ENCODE data around the gene NOP56. TPM values are rescaled to one million over a fixed set of nuclear protein-coding genes. Genes with fewer than 3 reads are reported as not detected.

The NOP56 gene, protein sequence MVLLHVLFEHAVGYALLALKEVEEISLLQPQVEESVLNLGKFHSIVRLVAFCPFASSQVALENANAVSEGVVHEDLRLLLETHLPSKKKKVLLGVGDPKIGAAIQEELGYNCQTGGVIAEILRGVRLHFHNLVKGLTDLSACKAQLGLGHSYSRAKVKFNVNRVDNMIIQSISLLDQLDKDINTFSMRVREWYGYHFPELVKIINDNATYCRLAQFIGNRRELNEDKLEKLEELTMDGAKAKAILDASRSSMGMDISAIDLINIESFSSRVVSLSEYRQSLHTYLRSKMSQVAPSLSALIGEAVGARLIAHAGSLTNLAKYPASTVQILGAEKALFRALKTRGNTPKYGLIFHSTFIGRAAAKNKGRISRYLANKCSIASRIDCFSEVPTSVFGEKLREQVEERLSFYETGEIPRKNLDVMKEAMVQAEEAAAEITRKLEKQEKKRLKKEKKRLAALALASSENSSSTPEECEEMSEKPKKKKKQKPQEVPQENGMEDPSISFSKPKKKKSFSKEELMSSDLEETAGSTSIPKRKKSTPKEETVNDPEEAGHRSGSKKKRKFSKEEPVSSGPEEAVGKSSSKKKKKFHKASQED
- 110 and 169 TPM in 2 replicates for total RNA-seq

DNA sequence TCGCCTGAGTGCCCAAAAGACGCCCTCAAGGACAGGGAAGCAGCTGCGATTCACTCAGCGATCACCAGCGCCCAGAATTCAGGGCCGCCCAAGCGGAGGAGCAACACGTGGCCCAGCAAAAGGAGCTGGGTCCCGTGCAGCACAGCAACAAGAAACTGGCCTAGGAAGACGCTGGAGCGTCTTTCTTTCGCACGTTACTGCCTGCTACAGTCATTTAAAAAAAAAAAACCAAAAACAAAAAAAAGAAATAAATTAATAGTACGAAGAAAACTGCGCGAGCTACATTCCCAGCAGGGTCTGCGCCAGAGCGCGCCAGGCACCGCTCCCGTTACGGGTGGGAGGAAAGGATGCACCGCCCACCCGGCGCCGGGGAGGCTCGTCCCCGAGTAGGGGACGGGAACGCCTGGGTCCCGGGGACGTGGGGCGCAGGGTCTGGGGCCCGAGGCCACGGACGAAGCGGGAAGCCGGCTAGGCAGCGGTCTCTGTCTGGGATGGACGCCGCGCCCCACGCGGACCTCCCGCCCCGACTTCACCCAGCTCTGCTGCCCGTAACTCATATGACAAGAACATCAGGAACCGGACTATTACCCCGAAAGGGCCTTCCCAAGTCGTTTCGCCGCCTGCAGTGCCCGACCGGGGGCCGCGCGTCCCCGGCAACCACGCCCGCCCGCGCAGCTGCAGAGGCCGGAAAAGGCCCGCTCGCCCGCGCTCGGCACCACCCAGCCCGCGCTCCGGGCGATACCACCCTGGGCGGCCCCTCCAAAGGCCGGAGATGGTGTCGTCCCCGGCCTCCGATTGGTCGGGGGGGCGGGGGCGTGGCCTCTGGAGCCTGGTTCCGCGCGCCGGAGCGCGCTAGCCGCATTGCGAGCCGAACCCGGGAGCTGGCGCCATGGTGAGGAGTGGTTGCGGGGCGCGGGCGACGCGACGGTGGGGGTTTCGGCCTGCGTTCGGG is at the start of gene NOP56:
Gene NOP56, plus strand, starts transcription at position 861 of the 952 bp plus-strand sequence. Its CDS starts 29 bp downstream, at position 890.
- peak; percentile 41 for DNase-seq (ENCODE audit: low read depth)

DNA sequence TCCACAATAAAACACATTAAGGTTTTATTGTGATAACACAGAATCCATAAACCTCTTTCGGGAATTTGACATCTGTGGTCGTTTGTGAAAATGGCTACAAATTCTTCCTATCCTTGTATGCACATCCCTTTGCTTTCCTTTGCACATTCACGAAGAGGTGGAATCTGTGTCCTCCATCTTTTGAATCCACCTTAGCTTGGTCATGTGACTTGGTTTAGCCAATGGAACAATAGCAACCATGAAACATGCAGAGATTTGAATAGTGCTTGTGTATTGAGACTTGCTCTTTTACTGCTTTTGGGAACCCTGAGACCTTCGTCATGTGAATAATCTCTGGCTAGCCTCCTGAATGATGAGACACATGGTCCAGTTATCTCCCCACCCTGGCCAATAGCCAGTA is 49.7 kb upstream of the NOP56 start:
- no peak for DNase-seq (ENCODE audit: low read depth)

DNA sequence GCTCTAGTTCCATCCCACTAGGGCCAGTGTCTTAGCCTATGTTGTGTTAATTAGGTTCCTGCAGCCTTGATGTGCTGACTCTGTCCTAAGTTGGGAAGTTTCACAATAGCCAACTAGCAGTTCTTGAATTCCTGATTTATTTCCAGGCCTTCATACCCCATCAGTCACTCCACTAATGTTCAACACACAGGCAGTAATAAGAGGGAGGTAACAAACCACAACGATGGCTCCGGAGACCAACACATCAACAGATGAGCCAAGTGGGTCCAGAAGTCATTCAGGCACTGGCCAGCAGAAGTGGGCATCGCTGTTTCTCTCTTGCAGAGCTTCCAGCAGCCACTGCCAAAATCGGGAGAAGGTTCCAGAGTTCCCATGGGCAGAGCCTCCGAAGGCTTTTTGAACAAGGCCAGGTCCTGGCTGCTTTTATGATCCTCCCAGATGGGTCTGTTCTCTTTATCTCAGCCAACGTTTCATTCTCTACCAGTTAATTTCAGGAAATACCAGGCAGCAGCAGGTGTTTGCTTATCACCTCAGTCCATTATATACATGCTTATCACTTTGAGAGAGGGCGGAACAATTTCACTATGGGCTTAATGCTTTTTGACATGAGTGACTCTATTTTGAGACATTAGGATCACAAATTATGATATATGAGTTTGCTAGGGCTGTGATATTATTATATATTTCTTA is 48.5 kb upstream of the NOP56 start:
- DNase-seq (ENCODE audit: low read depth): peak; percentile 5

DNA sequence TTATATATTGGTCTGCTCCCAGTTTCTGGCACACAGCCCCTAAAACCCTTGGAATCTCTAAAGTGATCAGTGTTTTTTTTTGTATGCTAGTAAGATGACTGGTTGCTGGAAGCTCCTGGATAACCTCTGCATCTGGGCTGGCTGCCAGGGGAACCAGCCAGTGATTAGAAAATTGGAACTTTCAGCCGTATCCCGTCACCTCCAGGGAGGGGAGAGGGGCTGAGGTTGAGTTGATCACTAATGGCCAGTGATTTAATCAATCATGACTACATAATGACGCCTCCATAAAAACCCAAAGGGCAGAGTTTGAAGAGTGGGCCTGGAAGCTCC is 48.0 kb upstream of the NOP56 start:
- no peak for DNase-seq (ENCODE audit: low read depth)

DNA sequence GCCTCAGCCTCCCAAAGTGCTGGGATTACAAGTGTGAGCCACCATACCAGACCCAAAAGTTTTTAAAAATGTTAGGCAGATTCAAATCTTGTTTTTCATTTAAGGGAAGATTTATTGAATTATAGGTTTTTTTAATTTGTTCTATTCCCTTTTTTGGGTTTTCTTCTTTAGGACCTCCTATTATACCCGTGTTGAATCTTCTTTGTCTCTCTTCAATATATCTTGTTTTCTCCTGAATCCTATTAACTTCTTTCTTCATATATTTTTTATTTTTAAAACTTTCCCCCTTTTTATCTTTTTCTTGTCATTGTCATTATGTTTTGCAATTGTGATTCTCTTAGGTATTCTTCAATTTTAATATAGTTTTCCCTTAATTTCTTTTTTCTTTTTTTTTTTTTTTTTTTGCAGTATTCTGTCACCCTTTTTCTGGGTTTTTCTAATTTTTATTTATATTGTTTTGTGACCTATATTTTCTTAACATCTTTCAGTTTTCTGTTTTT is 45.9 kb upstream of the NOP56 start:
- DNase-seq (ENCODE audit: low read depth): no peak

DNA sequence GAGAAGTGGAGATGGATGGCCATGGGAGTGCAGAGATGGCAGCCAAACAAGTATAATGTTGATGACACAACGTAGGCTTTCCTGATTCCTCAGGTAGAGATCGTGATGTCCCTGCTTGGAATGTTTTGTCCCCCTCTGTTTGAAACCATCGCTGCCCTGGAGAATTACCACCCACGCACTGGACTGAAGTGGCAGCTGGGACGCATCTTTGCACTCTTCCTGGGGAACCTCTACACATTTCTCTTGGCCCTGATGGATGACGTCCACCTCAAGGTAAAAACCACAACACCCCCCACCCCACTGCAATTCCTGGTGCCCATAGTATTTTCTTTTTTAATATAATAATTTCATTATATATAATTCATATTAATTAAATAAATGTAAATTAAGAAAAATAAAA is 42.1 kb upstream of the NOP56 start:
- DNase-seq (ENCODE audit: low read depth): no peak

DNA sequence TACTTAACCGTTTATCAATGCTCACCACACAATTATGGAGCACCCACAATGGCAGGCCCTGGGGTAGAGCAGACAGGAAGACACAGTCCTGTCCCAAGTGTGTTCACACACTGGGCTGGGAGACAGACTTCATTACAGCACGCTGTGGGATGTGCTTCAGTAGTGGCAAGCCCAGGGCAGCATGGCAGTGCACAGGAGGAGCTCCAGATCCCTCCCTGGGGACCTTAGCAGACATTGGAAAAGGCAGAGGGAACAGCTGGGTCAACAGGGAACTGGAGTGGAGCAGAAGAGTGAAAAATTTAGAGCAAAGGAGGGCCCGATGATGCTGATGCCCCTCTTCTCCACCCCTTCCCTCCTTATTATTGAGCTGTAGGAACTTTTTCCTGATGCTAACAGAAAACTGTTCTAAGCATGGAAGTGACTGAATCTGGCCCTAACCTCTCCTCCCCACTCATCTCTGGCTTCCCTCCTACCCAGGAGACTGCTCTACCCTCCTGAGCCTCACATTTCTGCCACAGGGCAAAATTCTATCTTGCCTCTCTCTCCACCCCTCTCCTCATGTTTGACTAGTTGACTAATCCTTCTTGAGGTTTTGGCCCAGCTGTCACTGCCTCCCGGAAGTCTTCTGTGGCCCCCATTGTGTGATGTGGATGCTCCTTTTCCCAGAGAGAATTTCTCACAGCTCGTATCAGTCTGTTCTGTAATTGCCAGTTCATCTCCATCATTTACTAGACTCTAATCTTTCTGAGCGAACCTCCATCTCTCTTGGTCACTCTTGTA is 41.3 kb upstream of the NOP56 start:
- DNase-seq (ENCODE audit: low read depth): no peak

DNA sequence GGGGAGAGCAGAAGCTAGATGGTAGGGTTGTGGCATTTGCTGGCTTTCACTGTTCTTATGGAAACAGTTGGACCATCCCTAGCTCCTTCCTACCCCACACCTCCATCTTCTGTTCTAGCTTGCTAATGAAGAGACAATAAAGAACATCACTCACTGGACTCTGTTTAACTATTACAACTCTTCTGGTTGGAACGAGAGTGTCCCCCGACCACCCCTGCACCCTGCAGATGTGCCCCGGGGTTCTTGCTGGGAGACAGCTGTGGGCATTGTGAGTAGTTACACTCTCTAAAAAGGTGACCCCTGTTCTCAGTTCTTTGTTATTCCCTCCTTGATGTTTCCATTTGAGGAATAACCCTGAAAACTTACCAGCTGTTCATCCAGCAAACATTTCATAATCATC is 40.4 kb upstream of the NOP56 start:
- DNase-seq (ENCODE audit: low read depth): no peak

DNA sequence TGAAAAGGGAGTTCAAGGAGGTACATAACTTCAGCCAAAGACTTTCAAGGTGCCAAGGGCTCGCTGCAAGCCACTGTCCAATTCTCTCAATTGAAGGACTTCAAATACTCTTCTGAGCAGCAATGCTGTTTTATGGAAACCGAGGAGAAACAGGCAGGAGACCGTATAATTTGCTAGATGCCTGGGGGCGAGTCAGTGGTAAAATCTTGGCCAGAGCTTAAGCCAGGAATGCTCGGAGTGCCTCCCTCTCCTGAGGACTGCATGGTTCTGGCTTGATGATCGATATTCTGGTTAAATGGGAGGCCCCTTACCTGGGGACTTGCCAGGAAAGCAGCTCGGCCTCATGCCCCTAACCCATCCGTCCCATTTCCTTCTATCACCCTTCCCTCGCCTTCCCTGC is 35.8 kb upstream of the NOP56 start:
- no peak for DNase-seq (ENCODE audit: low read depth)

DNA sequence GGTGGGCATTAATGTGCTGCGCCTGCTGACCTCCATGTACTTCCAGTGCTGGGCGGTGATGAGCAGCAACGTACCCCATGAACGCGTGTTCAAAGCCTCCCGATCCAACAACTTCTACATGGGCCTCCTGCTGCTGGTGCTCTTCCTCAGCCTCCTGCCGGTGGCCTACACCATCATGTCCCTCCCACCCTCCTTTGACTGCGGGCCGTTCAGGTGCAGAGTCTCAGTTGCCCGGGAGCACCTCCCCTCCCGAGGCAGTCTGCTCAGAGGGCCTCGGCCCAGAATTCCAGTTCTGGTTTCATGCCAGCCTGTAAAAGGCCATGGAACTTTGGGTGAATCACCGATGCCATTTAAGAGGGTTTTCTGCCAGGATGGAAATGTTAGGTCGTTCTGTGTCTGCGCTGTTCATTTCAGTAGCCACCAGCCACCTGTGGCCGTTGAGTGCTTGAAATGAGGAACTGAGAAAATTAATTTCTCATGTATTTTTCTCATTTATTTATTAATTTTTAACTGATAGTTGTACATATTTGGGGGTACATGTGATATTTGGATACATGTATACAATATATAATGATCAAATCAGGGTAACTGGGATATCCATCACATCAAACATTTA is 35.2 kb upstream of the NOP56 start:
- no peak for DNase-seq (ENCODE audit: low read depth)

DNA sequence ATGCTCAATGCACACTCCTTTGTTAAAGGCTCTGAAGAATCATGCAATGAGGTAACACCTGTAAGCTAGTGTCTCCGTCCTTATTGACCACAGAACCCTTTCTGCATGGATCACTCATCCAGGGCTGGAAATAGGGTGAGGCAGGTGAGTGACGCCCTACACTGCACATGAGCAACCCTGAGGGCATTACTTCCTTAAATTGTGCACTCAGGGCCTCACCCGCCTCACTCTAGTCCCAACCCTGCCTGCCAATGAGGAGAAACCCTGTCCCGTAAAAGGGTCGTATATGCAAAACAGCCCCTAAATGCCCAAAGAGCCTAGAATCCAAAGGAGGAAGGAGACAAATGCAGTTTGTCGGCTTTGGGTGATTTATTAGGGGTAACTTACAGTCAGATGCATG is 33.6 kb upstream of the NOP56 start:
- no peak for DNase-seq (ENCODE audit: low read depth)

DNA sequence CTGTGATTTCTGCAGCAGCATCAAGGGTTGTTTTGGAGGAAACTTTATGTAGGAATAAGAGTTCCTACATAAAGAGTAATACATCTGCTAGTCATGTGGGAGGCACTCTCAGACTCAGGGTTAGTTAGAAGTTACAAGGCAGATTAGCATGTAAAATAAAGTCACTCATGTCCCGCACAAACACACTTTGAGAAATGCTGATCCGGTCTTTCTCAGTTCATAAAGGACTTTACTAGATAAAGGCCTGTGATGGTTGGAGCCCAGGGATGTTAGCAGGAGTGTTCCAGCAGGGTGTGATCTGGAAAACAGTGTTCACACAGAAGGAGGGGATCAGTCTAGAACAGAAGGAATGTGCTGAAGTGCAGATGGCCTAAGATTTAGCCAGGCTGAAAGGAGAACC is 33.1 kb upstream of the NOP56 start:
- no peak for DNase-seq (ENCODE audit: low read depth)

DNA sequence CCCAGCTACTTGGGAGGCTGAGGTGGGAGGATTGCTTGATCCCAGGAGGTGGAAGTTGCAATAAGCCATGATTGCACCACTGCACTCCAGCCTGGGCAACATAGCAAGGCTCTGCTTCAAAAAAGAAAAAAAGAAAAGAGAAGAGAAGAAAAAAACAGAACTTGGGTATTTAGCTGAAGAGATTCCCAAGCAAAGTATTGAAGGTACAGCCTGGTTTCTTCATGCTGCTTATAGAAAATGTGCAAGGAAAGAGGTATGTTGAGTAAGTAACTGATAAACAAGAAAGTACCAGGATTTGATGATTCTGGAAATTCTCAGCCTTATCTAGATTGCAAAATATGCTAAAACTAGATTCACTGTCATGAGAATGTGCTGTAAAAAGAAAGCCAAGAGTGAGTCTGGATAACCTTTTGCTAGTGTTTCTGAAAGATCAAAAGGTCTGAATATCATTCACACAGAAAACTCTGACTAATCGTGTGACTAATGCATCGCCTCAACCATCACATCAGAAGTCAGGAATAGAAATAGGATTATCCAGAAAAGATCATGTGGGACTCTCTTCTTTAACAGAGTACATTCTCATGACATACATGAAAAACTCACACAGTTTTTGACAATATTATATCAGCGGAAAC is 32.4 kb upstream of the NOP56 start:
- peak; percentile 53 for DNase-seq (ENCODE audit: low read depth)

DNA sequence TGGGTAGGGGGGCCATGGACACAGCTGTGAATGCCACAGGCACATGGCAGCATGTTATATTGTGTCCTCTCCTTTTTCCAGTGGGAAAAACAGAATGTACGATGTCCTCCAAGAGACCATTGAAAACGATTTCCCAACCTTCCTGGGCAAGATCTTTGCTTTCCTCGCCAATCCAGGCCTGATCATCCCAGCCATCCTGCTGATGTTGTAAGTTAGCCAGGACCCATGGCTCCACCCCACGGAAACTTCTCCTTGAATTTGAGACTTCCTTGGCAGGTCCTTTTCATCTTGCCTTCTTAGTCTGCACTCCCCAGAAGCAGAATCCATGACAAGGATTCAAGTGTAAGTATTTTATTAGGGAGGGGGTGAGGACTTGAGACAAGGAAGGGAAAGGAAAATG is 28.2 kb upstream of the NOP56 start:
- no peak for DNase-seq (ENCODE audit: low read depth)

DNA sequence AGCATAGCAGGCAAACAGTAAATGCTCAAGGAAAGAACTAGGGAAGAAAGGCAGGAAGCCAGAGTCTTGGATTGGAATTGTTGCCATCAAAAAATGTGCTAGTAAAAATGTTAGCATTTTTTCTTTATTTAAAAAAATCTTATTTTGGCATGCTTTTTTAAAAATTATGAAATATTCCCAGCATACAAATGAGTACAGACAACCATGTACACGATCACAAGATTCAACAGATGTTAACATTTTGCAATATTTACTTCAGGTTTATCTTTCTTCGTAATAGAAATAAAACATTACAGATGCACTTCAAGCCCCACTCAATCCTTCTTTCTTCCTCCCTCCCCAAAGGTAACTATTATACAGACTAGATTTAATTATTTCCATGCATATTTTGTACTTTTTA is 27.4 kb upstream of the NOP56 start:
- DNase-seq (ENCODE audit: low read depth): no peak

DNA sequence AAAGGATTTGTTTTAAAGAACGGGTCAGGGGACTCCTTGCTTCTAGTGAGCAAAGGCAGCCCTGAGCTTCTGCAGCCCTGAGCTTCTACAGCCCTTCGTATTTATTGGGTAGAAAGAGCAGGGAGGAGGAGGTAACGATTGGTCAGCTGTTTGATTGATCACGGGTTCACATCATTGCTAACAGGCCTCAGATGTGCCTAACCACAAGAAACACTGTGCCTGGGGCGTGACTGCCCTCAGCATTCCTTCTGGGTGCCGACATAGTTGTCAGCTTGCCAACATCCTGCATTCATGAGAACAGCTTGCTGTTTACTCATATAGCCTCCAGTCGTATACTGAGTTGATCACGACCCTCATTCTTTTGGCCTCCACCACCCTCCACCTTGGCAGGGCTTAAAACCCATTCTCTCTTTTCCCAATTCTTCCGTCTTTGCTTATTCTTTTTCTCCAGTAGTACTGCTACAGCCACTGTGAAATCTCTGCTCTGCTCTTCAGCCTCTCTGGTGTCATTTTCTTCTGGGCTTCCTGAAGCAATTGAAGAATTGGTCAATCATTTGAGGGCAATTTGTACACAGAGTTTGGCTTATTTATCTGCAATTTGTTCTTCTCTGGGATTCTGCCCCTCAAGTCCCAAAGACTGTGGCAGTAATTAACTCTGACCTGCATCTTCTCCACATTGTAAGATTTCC is 25.4 kb upstream of the NOP56 start:
- DNase-seq (ENCODE audit: low read depth): peak; percentile 87

DNA sequence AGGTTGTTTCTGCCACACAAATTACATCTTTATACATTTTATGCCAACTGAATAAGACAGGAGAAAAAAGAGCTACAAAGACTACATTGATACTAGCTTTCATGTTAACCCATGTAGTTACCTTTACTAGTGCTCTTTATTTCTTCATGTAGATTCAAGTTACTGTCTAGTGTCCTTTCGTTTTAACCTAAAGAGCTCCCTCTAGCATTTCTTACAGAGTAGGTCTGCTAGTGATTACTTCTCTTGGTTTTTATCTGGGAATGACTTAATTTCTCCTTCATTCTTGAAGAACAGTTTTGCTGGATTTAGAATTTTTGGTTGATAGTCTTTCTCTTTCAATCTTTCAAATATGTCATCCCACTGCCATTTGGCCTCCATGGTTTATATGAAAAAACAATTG is 21.2 kb upstream of the NOP56 start:
- DNase-seq (ENCODE audit: low read depth): peak; percentile 12

DNA sequence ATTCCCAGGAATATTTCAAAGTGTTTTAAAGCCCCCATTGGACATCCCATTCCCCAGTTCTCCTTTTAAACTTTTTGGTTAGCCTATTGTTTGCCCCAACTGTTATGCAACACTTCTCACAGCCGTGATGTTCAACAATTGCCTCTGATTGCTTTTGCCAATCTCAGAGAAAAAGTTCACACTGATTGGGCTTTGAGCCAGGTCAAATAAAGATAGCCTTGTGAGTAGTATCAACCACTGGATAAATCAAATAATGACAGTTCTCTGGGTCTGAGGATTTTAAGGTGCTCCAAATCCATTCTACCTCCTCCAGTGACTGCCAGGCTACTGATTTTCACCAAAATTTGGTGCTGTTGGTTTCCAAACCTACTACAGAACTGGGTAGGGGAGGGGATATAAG is 19.1 kb upstream of the NOP56 start:
- DNase-seq (ENCODE audit: low read depth): no peak

DNA sequence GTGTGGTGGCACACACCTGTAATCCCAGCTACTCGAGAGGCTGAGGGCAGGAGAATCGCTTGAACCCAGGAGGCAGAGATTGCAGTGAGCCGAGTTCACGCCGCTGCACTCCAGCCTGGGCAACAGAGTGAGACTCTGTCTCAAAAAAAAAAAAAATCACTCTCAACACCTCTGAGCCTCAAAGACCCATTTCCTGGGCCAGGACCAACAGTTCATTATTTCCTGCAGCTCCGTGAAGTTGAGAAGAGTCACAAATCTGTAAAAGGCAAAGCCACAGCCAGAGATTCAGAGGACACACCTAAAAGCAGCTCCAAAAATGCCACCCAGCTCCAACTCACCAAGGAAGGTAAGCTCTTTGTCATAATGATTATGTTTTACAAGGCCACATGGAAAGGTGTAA is 15.2 kb upstream of the NOP56 start:
- no peak for DNase-seq (ENCODE audit: low read depth)

DNA sequence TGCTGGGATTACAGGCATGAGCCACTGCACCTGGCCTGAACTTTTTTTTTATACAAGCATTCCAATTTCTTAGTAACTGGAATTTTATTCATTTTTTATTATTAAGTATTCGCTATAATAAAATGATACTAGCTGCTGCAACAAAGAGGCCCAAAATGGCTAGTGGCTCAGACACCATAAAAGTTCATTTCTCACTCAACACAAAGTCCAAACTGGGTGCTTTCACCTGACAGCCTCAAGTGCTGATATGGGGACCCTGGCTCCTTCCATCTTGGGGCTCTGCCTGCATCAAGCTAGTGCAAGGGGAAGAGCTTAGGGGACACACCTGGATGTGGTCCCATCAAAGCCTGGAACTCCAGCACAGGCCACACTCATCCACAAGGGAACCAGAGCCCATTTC is 12.2 kb upstream of the NOP56 start:
- DNase-seq (ENCODE audit: low read depth): no peak

All from renal cortical epithelial cell (primary cell).